ENCODE data around the gene MYOT.

DNA sequence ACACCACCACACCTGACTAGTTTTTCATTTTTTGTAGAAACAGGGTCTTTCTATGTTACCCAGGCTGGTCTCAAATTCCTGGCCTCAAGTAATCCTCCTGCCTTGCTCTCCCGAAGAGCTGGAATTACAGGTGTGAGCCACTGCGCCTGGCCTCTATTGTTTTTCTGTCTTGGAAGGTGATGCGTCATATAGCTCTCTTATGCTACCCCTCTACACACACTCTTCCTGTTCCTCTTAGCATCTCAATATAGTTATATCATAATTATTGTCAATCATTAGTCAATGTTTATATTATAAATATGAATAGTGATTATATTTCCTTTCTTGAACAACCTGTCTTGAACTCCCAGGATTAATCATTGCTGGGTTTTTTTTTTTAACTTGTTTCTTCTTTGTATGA, 28.9 kb downstream of the MYOT start:
- TF ChIP-seq, protein P1, sequence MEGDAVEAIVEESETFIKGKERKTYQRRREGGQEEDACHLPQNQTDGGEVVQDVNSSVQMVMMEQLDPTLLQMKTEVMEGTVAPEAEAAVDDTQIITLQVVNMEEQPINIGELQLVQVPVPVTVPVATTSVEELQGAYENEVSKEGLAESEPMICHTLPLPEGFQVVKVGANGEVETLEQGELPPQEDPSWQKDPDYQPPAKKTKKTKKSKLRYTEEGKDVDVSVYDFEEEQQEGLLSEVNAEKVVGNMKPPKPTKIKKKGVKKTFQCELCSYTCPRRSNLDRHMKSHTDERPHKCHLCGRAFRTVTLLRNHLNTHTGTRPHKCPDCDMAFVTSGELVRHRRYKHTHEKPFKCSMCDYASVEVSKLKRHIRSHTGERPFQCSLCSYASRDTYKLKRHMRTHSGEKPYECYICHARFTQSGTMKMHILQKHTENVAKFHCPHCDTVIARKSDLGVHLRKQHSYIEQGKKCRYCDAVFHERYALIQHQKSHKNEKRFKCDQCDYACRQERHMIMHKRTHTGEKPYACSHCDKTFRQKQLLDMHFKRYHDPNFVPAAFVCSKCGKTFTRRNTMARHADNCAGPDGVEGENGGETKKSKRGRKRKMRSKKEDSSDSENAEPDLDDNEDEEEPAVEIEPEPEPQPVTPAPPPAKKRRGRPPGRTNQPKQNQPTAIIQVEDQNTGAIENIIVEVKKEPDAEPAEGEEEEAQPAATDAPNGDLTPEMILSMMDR (IDR thresholded peaks at IDR 0.05), result no peak
- no peak for TF ChIP-seq POLR2A (IDR thresholded peaks at IDR 0.05)

Data from thyroid gland (tissue), 4 donors.